Neural progenitor cell (in vitro differentiated cells): ENCODE results near the gene KLK6.

Experiments
- EZH2 ChIP-seq: fragments of 200-600 bp; sonication (generic); IDR thresholded peaks from 2 replicates; pipeline ENCODE4 v1.6.1; 2017; ENCODE audit warnings: antibody characterized with exemption, mild to moderate bottlenecking, moderate library complexity
- TF ChIP-seq, protein P1 (sequence below): fragments of 200-600 bp; sonication (generic); IDR thresholded peaks from 2 replicates; pipeline ENCODE4 v1.5.1; 2017; ENCODE audit warnings: antibody characterized with exemption, mild to moderate bottlenecking

DNA sequence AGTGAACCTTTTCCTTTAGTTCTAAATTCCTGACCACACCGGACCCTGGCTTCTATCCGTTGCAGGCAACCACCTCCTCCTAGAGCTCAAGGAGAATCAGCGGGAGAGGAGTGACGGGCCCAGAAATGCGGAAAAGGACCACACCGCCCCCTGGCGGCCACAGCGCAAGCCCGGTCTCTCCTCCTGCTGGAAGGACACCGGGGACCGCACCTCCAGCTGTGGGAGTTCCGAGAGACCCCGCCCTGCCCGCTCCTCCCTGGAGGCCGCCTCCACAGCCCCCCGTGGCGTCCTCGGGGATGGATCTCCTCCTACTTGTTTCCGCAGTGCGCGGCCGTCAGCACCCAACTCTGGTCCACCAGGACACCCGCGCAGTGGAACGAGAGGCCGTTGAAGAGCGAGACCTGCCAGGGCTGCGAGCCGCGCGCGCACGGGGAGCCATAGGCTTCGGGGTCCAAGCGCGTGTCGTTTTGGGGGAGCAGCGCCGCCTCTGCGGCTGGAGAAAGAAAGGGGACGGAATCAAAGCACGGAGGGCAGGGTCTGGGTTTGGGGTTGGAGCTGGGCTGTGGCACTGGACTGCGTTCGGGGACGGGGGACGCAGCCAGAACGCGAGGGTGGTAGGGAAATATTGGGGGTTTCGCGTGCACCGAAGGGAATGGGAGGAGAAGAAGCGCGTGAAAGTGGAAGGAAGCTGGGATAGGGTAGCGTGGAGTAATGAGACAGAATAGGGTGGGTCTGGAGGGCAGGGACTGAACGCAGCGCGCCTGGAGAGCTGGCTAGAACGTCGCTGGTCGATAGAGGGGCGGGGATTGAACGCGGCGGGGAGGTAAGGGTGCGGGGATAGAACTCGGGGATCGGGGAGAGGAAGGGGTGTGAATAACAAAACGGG is 47.6 kb upstream of the KLK6 start:
- TF ChIP-seq, protein P1, sequence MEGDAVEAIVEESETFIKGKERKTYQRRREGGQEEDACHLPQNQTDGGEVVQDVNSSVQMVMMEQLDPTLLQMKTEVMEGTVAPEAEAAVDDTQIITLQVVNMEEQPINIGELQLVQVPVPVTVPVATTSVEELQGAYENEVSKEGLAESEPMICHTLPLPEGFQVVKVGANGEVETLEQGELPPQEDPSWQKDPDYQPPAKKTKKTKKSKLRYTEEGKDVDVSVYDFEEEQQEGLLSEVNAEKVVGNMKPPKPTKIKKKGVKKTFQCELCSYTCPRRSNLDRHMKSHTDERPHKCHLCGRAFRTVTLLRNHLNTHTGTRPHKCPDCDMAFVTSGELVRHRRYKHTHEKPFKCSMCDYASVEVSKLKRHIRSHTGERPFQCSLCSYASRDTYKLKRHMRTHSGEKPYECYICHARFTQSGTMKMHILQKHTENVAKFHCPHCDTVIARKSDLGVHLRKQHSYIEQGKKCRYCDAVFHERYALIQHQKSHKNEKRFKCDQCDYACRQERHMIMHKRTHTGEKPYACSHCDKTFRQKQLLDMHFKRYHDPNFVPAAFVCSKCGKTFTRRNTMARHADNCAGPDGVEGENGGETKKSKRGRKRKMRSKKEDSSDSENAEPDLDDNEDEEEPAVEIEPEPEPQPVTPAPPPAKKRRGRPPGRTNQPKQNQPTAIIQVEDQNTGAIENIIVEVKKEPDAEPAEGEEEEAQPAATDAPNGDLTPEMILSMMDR: peak; percentile 77
- TF ChIP-seq EZH2: peak; percentile 91
